Lower leg skin (tissue), 3 donors: Measurements from ENCODE around the gene KIF13A.

Experiments
- POLR2A ChIP-seq, 2 donors: fragments of 450-650 bp; IDR thresholded peaks; one replicate each; pipeline ENCODE4 v1.6.1; 2016 to 2017; ENCODE audit warnings: antibody characterized with exemption in 2 of 2, mild to moderate bottlenecking in 1 of 2, moderate library complexity in 1 of 2
- TF ChIP-seq, protein P1 (sequence below), 3 donors: fragments of 450-650 bp; IDR thresholded peaks; one replicate each; pipeline ENCODE4 v1.5.1; 2016; ENCODE audit warnings: antibody characterized with exemption in 3 of 3, mild to moderate bottlenecking in 3 of 3, moderate library complexity in 2 of 3

DNA sequence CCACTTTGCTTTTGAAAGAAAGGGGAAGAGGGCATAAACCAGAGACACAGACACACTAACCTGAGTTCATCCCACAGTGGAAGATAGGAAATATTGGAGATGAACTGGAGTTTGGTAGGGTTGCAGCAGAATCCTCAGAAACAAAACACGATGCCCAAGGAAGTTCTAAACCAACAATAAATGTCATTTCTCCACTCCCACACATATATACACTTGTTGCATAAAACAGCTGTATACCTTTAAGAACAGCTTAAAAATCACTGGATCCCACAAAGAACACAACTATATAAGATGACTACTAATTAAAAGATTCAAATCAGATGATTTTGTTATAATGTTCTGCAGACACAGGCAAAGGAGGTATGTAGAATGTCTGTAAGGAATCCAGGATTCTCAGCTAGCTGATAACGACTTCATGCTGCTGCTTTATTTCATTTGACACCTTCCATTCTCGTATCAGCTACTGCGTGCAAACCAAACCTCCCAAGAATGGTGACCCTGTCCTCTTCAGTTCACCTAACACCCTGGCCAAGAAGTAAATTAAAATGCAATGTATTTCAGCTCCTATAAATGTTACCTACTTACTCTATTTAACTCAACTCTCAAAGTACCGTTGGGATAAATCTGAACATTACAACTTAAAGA, 14.3 kb downstream of the KIF13A start:
- TF ChIP-seq, protein P1, sequence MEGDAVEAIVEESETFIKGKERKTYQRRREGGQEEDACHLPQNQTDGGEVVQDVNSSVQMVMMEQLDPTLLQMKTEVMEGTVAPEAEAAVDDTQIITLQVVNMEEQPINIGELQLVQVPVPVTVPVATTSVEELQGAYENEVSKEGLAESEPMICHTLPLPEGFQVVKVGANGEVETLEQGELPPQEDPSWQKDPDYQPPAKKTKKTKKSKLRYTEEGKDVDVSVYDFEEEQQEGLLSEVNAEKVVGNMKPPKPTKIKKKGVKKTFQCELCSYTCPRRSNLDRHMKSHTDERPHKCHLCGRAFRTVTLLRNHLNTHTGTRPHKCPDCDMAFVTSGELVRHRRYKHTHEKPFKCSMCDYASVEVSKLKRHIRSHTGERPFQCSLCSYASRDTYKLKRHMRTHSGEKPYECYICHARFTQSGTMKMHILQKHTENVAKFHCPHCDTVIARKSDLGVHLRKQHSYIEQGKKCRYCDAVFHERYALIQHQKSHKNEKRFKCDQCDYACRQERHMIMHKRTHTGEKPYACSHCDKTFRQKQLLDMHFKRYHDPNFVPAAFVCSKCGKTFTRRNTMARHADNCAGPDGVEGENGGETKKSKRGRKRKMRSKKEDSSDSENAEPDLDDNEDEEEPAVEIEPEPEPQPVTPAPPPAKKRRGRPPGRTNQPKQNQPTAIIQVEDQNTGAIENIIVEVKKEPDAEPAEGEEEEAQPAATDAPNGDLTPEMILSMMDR (IDR thresholded peaks at IDR 0.05), result no peak
- TF ChIP-seq POLR2A (IDR thresholded peaks at IDR 0.05), result no peak
